ENCODE measurements around the gene CACNA2D2.
"Not testable (repeated sequence)": the region's sequence is repeated elsewhere in the genome, so short reads cannot be mapped to it uniquely, and the experiment has no call there.

CACNA2D2 gene

GRCh38 chr3:50525987-50526386 is 22.6 kb upstream of the CACNA2D2 start:
- peak; percentile 50 for DNase-seq

GRCh38 chr3:50525191-50525910 is 21.9 kb upstream of the CACNA2D2 start:
- no peak for DNase-seq

- DNase-seq: no peak
Observed at GRCh38 chr3:50524746-50525145, 21.3 kb upstream of the CACNA2D2 start.

DNA sequence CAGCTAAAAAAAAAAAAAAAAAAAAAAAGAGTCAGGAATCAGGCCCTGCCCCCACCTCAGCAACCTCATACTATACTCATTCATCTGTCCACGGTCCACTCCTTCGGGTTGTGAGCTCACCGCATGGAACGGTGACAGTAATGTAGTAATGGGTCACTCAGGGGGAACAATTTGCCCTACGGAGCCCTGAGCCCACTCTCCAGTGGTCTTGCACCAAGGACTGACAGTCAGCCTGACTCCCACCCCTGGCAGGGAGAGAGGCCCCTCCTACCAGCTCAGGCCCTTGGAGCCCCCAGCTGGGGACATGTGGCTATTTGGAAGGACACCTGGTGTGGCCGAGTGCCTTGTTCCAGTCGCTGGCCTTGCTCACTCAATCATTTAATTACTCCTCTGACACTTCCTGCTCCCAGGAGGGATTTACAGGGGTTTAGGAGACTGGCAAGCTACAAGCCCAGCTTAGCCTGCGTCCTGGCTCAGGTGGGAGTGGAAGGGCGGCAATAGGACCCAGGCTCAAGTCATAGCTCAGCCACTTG is 19.9 kb upstream of the CACNA2D2 start:
- no peak for DNase-seq

DNA sequence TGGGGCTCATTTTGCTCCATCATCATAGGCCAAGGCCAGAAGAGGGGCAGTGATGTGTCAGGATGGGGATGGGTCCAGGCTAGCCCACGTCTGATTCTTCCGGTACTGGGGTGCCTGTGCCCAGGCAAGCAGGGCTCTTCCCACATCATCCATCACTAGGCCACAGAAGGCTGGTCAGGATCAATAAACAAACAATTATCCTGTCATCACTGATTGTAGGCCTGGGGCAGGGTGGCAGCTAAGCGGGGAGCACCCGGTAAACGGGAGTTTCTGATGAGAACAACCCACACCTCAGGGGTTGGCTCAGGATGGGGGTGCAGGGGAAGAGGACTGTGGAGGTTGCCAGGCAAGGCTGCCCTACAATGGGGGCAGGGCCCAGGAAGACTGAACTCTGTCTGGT is 18.1 kb upstream of the CACNA2D2 start:
- DNase-seq: no peak

DNA sequence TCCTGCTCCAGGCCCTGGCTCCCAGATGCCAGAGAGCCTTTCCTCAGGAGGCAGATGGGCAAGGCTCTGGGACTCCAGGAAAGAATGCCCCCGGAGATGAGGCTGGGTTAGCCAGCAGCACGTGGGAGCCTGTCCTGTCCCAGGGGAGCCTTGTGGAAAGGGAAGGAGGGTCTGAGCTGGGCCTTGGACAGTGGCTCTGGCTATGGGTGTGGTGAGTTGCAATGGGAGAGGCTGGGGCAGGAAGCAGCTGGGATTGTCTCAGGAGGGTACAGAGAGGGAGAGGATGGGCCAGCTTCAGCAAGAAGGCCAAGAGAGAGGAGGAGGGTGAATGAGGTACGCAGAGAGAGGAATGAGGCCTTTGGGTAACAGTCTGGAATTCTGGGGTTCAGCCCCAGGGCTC is 17.4 kb upstream of the CACNA2D2 start:
- DNase-seq: no peak

DNA sequence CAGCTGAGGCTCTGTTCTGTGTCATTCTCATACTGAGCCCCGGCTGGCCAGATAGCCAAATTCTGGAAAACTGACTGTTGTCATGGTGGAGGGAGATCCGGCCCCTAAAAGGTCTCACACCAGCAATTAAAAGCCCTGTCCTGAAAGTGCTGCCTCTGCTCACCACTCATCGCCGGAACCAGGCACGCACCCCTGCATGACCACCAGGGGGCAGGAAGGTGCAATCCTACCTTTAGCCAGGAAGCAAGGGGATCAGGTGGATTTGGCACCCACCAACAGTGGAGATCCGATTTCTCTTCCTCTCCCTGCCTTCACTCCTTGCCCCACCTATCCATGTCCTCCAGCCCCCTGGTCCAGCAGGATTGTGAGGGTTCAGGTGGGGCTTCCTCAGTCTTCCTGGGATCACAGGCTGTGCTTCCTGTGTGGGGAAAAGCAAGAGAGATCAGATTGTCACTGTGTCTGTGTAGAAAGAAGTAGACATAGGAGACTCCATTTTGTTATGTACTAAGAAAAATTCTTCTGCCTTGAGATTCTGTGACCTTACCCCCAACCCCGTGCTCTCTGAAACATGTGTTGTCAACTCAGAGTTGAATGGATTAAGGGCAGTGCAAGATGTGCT is 16.1 kb upstream of the CACNA2D2 start:
- DNase-seq: peak; percentile 62

- no peak for DNase-seq
Observed at GRCh38 chr3:50518436-50518835, 15.0 kb upstream of the CACNA2D2 start.

- no peak for DNase-seq
Observed at GRCh38 chr3:50517721-50518206, 14.3 kb upstream of the CACNA2D2 start.

DNA sequence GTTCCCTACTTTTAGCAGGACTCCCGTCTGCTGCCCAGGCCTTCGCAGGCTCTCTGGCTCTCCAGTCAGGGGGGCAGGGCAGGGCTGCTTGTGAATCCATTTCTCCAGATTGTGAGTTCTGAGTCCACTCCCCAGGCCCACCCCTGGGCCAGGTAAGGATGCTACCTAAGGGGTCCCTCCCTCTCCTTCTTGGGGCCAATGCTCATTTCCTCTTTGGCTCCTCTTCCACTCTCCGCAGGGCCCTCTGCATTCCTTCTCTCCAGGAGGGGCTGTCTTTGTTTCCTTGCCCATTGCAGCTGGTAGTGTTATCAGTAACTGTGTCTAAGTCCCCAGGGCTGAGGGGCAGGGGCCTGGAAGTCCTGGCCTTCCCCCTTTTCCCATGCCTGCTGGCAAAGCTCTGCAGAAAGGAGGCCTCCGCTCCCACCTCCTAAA is 13.0 kb upstream of the CACNA2D2 start:
- no peak for DNase-seq

DNA sequence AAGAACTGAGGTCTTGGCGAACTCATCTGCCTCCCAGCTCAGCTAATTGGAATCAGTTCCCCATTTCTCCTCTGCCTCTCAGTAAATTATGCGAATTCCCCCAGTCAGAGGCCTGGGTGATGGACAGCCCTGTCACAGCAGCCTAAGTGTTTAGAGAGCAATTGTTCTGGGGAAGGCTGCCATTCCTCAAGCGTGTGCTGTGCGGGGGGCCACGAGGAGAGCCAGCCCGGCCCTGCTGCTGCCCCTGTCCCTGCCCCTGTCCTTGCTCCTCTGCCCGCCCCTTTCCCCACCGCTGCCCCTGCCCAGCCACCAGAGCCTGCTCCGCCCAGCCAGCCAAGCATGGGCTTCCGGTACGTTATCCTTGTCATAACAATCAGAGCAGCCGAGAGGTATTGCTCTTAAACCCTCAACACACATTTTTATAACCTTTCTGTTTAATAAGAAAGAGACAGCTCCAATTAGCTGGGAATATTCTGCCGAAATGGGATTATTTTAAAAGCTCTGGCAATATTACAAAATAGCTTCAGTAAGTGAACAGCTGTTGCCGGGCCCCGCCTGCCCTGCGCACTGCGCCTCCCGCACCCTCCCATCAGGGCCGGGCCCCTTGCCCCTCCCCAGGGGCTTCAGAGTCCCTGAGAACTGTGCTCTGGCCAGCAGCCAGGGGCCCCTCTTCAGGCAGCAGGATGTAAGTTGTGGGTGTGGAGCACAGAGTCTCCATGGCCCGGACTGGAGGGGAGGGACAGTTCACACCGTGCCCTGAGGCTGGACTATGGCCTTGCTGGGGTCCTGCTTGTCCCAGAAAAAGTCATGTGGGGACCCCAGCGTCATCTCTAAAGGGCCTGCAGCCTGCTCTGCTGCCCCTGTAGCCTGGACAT is 12.4 kb upstream of the CACNA2D2 start:
- peak; percentile 79 for DNase-seq

DNA sequence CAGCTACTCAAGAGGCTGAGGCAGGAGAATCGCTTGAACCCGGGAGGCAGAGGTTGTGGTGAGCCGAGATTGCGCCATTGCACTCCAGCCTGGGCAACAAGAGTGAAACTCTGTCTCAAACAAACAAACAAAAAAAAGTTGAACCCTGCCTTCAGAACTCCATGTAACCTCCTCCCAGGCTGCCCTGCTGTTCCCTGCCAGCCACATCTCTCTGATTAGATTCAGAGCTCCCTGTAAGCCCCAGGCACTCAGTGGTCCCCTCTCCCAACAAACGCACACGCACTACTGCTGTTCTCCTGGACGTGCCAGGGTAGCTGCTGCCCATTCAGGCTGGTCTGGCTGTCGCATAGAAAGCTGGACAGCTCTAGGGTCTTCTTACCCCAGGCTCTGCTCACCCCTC is 9.5 kb upstream of the CACNA2D2 start:
- DNase-seq: not testable (repeated sequence)

GRCh38 chr3:50512131-50512530 is 8.7 kb upstream of the CACNA2D2 start:
- no peak for DNase-seq

DNA sequence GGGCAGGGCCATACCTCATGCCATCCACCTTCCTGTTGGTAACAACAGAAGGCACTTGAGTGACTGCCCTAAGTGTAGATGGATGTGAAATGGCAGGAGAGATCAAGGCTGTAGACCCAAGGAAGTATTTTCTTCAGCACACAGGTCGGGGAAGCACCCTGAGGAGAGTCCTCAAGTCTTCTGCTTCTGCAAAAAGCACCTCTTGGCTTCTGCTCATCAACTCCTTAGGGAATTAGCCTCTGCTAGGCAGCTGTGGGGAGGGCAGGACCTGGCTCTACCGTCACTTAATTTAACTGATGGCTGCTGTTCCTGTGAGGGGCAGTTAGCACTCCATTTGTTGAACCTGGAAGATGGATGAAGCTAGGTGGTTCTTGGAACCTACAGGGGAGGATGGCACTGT is 6.9 kb upstream of the CACNA2D2 start:
- no peak for DNase-seq

DNA sequence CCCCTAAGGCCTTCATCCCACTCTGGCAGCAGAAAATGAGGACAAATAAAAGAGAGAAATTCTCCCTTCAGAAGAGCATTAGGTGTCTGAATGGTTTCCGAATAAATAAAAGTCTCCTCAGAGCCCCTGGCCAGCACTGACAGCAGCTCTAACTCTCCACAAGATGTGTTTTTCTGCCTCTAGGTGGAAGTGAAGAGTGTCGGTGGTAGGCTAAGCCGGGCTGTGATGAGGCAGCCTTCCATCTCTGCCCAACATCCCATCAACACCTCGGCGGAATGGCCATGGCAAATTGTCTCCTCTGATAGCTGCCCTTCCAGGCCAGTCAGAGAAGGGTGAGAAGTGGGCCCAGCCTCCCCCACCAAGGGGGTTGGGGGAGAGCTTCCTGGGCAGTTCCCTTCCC is 6.3 kb upstream of the CACNA2D2 start:
- no peak for DNase-seq

DNA sequence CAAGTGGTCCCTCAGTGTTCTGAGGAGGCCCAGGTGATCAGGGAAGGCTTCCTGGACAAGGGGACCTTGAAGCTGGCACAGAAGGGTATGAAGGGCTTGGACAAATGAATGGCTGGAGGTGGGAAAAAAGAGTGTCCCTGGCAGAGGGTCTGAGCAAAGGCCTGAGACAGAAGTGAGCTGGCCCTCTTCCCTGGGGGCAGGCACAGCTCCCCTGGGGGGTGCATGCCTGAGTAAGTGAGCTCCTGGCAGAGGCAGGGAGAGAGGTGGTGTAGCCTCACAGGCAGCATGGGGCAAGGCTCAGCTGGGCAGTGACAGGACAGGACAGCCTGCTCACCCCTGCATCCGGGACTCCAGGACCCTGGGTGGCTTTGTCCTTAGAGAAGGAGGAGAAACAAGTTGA is 5.4 kb upstream of the CACNA2D2 start:
- no peak for DNase-seq

DNA sequence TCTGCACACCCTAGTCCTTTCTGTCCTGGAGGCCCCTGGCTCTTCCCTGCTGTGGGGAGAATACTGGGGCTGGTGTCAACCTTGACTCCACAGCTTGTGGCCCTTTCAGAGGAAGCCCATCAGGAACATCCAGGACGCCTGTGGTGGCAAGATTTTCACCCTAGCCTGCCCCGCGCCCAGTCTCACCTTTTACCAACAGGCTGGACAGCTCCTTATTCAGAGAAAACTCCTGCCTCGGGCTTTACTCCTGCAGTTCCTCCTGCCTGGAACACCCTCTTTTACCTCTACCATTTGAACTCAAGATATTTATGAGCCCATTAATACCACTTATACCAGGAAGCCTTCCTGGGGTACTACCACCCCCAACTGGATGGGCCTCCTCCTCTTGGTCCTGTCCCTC is 2.7 kb upstream of the CACNA2D2 start:
- no peak for DNase-seq

DNA sequence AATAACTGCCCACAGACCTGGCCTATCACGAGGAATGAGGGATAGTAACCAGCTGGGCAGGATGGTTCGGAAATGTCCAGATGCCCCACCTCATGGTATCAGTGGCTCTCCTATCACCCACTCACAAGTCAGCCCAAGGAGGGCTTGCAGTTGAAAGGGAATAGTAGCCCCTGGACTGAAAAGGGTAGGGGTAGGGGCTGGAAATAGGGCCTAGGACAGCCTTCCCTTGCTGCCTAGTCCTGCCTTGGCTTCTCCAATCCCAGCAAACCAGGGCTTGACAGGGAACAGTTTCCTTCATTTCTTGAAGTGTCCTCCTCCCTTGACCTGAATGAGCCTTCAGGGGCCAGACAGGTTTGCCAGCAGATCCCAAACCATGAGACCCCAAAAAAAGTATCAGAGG is 1.2 kb upstream of the CACNA2D2 start:
- no peak for DNase-seq

GRCh38 chr3:50502584-50503423 is 630 bp downstream of the CACNA2D2 start:
- peak; percentile 33 for DNase-seq

DNA sequence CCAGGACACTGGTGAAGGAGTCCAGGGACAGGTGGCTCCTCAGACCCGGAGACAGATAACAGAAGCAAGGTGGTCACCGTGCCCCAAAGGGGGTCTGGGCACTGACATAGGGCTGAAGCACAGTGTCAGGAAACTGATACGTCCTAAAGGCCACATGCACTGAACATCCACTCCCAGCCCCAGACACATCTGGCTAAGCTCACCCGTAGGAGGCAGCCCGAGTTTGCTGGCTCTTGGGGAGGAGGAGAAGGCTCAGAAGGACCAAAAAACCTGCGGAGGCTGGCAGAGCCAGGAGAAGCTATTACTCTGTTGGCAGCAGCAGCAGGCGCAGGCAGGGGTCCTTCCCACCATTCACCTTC is 1.2 kb downstream of the CACNA2D2 start:
- DNase-seq: no peak

DNA sequence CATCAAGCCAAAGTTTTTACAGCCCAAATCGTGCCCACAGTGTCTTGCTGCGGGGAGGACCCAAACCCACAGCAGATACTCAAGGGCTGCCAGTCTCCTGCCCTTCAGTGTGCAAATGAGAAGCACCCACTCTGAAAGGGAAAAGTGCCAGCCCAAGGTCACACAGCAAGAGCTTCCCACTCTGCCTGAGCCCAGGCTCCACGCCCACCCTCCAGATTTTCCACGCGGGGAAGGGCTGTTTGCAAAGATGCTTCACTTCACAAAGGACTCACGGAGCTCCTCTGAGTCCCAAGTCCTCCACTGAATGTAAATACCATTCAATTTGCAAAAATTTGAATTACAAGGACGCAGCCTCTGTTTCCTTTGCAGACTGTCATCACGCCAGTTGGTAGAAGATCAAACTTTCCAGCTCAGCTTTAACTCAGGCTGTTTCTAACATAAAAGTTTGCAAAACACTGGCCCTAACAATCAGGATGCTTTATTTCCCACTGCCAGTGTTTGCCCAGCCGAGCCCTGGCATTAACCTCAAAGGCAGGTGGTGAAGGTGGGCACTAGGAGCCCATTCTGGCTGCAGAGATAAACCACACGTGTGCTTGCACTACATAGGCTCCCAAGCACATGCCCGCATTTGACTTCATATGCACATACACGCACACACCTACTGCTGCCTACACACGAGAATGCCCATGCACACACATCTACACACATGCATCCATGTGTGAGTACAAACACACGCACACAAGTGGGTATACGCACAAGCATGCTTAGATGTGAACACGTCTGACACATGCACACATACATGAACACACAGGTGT is 7.6 kb downstream of the CACNA2D2 start:
- DNase-seq: no peak

- DNase-seq: no peak
Observed at GRCh38 chr3:50494126-50494525, 9.3 kb downstream of the CACNA2D2 start.

All from right hindlimb (tissue), 1 donor.